Spleen (tissue), 11 donors: ENCODE data around the gene TRAF1. TPM values are rescaled to one million over a fixed set of nuclear protein-coding genes. Genes with fewer than 3 reads are reported as not detected.

ENCODE experiments used
- DNase-seq: peaks from one replicate; pipeline ENCODE4 v3.0.0-alpha.2; 2020
- H3K27ac ChIP-seq, 8 donors: fragments of 200-600 bp; sonication (generic) in 7 of 8; 1 replicate in 4 of 8; 2 replicates in 4 of 8; pipeline versions ENCODE4 v1.5.0 to v1.8.0; 2016 to 2021; ENCODE audit warnings: inconsistent platforms in 4 of 8, mild to moderate bottlenecking in 4 of 8, moderate library complexity in 1 of 8
- H3K27me3 ChIP-seq, 7 donors: fragments of 200-600 bp; sonication (generic) in 6 of 7; replicated peaks in 1 of 7; 1 replicate in 4 of 7; 2 replicates in 3 of 7; pipeline versions ENCODE4 v1.5.0 to v1.8.0; 2016 to 2021; ENCODE audit warnings: inconsistent platforms in 3 of 7, mild to moderate bottlenecking in 1 of 7
- H3K36me3 ChIP-seq, 6 donors: fragments of 200-600 bp; sonication (generic) in 5 of 6; 1 replicate in 4 of 6; 2 replicates in 2 of 6; pipeline versions ENCODE4 v1.5.0 to v1.8.0; 2016 to 2021; ENCODE audit warnings: inconsistent platforms in 2 of 6
- H3K4me1 ChIP-seq, 6 donors: fragments of 200-600 bp; sonication (generic) in 5 of 6; 1 replicate in 3 of 6; 2 replicates in 3 of 6; pipeline versions ENCODE4 v1.5.0 to v1.8.0; 2016 to 2021; ENCODE audit warnings: inconsistent platforms in 3 of 6
- H3K4me3 ChIP-seq, 8 donors: fragments of 200-600 bp; sonication (generic) in 7 of 8; 1 replicate in 4 of 8; 2 replicates in 4 of 8; pipeline versions ENCODE4 v1.5.0 to v1.8.0; 2016 to 2021; ENCODE audit warnings: inconsistent platforms in 4 of 8, mild to moderate bottlenecking in 4 of 8, moderate library complexity in 2 of 8
- H3K9me3 ChIP-seq, 8 donors: fragments of 200-600 bp; sonication (generic) in 7 of 8; 1 replicate in 4 of 8; 2 replicates in 4 of 8; pipeline versions ENCODE4 v1.5.0 to v1.8.0; 2016 to 2021; ENCODE audit warnings: inconsistent platforms in 4 of 8
- POLR2A ChIP-seq, 3 donors: fragments of 450-650 bp; IDR thresholded peaks; one replicate each; pipeline ENCODE4 v1.5.1; 2017; ENCODE audit warnings: antibody characterized with exemption in 3 of 3, mild to moderate bottlenecking in 1 of 3
- POLR2AphosphoS5 ChIP-seq, 3 donors: sonication (generic); formaldehyde crosslinking; IDR thresholded peaks; one replicate each; pipeline ENCODE4 v1.5.1; 2017; ENCODE audit warnings: antibody characterized with exemption in 3 of 3
- WGBS, 5 donors: extraction: QIAGEN DNeasy Blood & Tissue Kit in 3 of 5; methylation state at CpG; one replicate each; pipeline versions ENCODE4 v1.1.5 to v1.1.7; 2013 to 2018; 5-methylcytosine and 5-hydroxymethylcytosine counted together
- intact Hi-C: fragments of 100-400 bp; cut with DNase I; formaldehyde crosslinking; loops from one replicate; pipeline ENCODE4 v1.15.0; 2023; ENCODE audit warnings: low total_unique reads
- polyA plus RNA-seq, 3 donors: library from polyadenylated mRNA; stranded (reverse); fragments of 200-250 nt; gene quantifications; one replicate each; pipeline ENCODE4 v1.2.1, GENCODE V29; 2013
- total RNA-seq, 7 donors: library from RNA; depleted of rRNA in 3 of 7; stranded (reverse); fragments of >200 nt in 3 of 7; fragmentation: NEBNext Ultra II Directional in 4 of 7; extraction: Animal tissue kit (Norgen Biotek cat#: 25700) in 4 of 7; gene quantifications; one replicate each; pipeline versions ENCODE4 v1.1.0 to v1.2.1, GENCODE V29; 2016 to 2021
- TF ChIP-seq, protein P1 (sequence below), 11 experiments: fragments of 200-600 bp in 7 of 11; fragments of 450-650 bp in 4 of 11; sonication (generic) in 4 of 11; IDR thresholded peaks in 8 of 11; conservative IDR thresholded peaks in 3 of 11; 1 replicate in 7 of 11; 2 replicates in 4 of 11; pipeline versions ENCODE4 v1.4.0 to v1.8.0; 2016 to 2021; ENCODE audit warnings: antibody characterized with exemption in 11 of 11, inconsistent platforms in 4 of 11, mild to moderate bottlenecking in 1 of 11
- donor health status: healthy with polysubstance abuse.
- donor health status: DM: no; HTN: no; CAD: no; lungs with moderate emphysema.
- donor health status: DM: no; HTN: no; CAD: no.
- donor health status: Bipolar disorder and iron deficiency.
- donor health status: healthy.
- donor health status: DM: no; HTN: no; CAD: no.
- donor health status: DM: yes; HTN: yes; CAD: no.

The TRAF1 gene
- total and polyA plus RNA-seq, 10 donors: 8.6 to 29.2 (median 14.1) TPM

DNA sequence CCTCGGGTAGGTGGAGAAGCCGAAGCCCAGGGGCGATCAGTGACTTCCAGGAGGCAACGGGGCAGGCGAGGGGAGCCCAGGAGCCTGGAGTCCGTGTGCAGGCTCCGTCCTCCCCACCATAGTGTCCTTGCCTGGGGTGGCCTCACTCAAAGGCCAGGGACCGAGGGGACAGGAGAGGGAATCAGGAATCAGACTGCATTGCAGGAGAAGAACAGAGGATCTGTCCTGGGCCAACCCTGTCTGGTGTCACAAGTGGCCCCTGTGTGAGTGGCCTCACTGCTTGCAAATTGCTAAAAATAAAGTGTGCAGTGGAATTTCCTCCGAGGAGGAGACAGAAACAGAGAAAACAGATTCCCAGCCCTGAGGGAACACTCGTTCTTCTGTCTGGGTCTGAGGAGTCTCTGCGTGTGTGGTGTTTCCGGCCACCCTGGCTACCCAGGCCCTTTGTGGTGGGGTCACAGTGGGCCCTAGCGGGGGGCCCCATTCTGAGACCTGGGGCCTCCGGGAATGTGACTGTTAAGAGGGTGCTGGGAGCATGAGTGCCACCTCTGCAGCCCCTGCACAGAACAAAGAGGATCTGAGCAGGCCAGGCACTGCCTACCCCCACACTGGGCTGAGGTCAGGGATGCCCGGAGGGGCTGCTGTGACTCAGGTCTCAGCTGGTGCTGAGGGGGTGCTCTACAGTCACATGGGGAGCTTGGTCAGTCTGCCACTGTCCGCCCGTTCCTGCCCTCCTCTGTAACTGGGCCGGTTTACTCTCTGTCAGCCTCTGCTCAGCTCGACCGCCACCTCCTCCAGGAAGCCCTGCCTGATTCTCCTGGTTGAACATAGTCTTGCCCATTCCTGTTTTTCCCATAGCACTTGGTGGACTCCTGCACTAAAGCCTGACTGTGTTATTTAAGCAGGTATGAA, 7.4 kb downstream of the TRAF1 start:
- intact Hi-C loops: no loop called here
- H3K4me3 ChIP-seq: peak overlapping the region in 1 of 8 donors; percentile 32
- peaks cover 9 to 95% (median 71%) of the 10 kb centered on the region in 6 donors for H3K4me1 ChIP-seq

GRCh38 chr9:120917929-120918762, 8.4 kb downstream of the TRAF1 start:
- H3K9me3 ChIP-seq: peaks cover 0 to 3% (median 0%) of the 10 kb centered on the region in 8 donors
- H3K27ac ChIP-seq: peak overlapping the region in 7 of 8 donors; percentile 60 to 96 (median 92)
- H3K36me3 ChIP-seq: peaks cover 0 to 69% (median 5%) of the 10 kb centered on the region in 6 donors
- DNase-seq: no peak
- 74 to 93% (median 86%) methylated on average over 4 of the region's 4 CpGs for WGBS, 5 donors
- H3K4me1 ChIP-seq: peaks cover 6 to 91% (median 64%) of the 10 kb centered on the region in 6 donors
- H3K4me3 ChIP-seq: no peak overlapping the region
- TF ChIP-seq POLR2A (IDR thresholded peaks at IDR 0.05) (no peak), POLR2AphosphoS5 (IDR thresholded peaks at IDR 0.05) (no peak)
- TF ChIP-seq, protein P1, sequence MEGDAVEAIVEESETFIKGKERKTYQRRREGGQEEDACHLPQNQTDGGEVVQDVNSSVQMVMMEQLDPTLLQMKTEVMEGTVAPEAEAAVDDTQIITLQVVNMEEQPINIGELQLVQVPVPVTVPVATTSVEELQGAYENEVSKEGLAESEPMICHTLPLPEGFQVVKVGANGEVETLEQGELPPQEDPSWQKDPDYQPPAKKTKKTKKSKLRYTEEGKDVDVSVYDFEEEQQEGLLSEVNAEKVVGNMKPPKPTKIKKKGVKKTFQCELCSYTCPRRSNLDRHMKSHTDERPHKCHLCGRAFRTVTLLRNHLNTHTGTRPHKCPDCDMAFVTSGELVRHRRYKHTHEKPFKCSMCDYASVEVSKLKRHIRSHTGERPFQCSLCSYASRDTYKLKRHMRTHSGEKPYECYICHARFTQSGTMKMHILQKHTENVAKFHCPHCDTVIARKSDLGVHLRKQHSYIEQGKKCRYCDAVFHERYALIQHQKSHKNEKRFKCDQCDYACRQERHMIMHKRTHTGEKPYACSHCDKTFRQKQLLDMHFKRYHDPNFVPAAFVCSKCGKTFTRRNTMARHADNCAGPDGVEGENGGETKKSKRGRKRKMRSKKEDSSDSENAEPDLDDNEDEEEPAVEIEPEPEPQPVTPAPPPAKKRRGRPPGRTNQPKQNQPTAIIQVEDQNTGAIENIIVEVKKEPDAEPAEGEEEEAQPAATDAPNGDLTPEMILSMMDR (IDR thresholded peaks at IDR 0.05 in 8 of 11, conservative IDR thresholded peaks at IDR 0.05 in 3 of 11): no peak
- no peaks in the 10 kb centered on the region for H3K27me3 ChIP-seq
- intact Hi-C loops: no loop called here

More for the DNA sequence above, 7.4 kb downstream of the TRAF1 start:
- H3K27me3 ChIP-seq: no peaks in the 10 kb centered on the region
- no peak for DNase-seq
- 73 to 88% (median 76%) methylated on average over 19 to 20 of the region's 20 CpGs for WGBS, 5 donors
- H3K9me3 ChIP-seq: peaks cover 0 to 3% (median 0%) of the 10 kb centered on the region in 8 donors
- TF ChIP-seq POLR2AphosphoS5 (IDR thresholded peaks at IDR 0.05): peak in 1 of 3 donors; percentile 18
- TF ChIP-seq POLR2A (IDR thresholded peaks at IDR 0.05): no peak
- TF ChIP-seq, protein P1 (IDR thresholded peaks at IDR 0.05 in 8 of 11, conservative IDR thresholded peaks at IDR 0.05 in 3 of 11): no peak
- peaks cover 0 to 65% (median 0%) of the 10 kb centered on the region in 6 donors for H3K36me3 ChIP-seq
- peak overlapping the region; percentile 27 to 96 (median 82) for H3K27ac ChIP-seq

GRCh38 chr9:120916991-120917880, 9.4 kb downstream of the TRAF1 start:
- Histone ChIP-seq H3K4me3 (no peak overlapping the region), H3K4me1 (peaks cover 6 to 89% (median 57%) of the 10 kb centered on the region in 6 donors), H3K27me3 (no peaks in the 10 kb centered on the region), H3K9me3 (peaks cover 0 to 3% (median 0%) of the 10 kb centered on the region in 8 donors), H3K36me3 (peaks cover 0 to 70% (median 11%) of the 10 kb centered on the region in 6 donors), H3K27ac (peak overlapping the region in 4 of 8 donors; percentile 45 to 96 (median 92))
- 91 to 95% (median 94%) methylated on average over 8 of the region's 8 CpGs for WGBS, 5 donors
- TF ChIP-seq, protein P1 (IDR thresholded peaks at IDR 0.05 in 8 of 11, conservative IDR thresholded peaks at IDR 0.05 in 3 of 11): no peak
- no peak for TF ChIP-seq POLR2A (IDR thresholded peaks at IDR 0.05)
- TF ChIP-seq POLR2AphosphoS5 (IDR thresholded peaks at IDR 0.05): no peak
- no peak for DNase-seq
- intact Hi-C loops: no loop called here
